Natural killer cell (primary cell): ENCODE measurements around the gene GRM5. TPM values are rescaled to one million over a fixed set of nuclear protein-coding genes. Genes with fewer than 3 reads are reported as not detected.

Experiments
- ATAC-seq, 3 donors: fragments of 150-1000 bp in 2 of 3; fragments of 200-7000 bp in 1 of 3; cut with Tn5 transposase; 1 replicate in 1 of 3; 2 replicates in 2 of 3; pipeline ENCODE4 v1.10.0; 2021; ENCODE audit warnings: mild to moderate bottlenecking in 2 of 3, moderate library complexity in 2 of 3
- DNase-seq, 2 donors: peaks; one replicate each; pipeline versions ENCODE4 v3.0.0 to v3.0.0-alpha.2; 2013 to 2021; ENCODE audit warnings: mixed read lengths in 1 of 2
- H3K27ac ChIP-seq: one replicate; pipeline ENCODE4 v1.5.1; 2013; ENCODE audit warnings: mild to moderate bottlenecking, low read length
- H3K27me3 ChIP-seq: one replicate; pipeline ENCODE4 v1.6.1; 2013; ENCODE audit warnings: low read length; ENCODE audit not compliant: control insufficient read depth, insufficient read depth
- H3K36me3 ChIP-seq: one replicate; pipeline ENCODE4 v1.6.1; 2013; ENCODE audit warnings: low read length; ENCODE audit not compliant: control insufficient read depth, insufficient read depth
- H3K4me1 ChIP-seq: one replicate; pipeline ENCODE4 v1.6.1; 2013; ENCODE audit warnings: low read length; ENCODE audit not compliant: control insufficient read depth, insufficient read depth
- H3K4me3 ChIP-seq: one replicate; pipeline ENCODE4 v1.5.1; 2013; ENCODE audit warnings: low read length
- H3K9me3 ChIP-seq: one replicate; pipeline ENCODE4 v1.6.1; 2013; ENCODE audit warnings: low read length; ENCODE audit not compliant: control insufficient read depth, insufficient read depth
- H3K27ac Mint-ChIP-seq, 2 donors: one replicate each; pipeline ENCODE4 v1.8.0; 2022; ENCODE audit warnings: mild to moderate bottlenecking in 2 of 2, mixed read lengths in 2 of 2, moderate library complexity in 1 of 2
- H3K27me3 Mint-ChIP-seq, 2 donors: one replicate each; pipeline ENCODE4 v1.8.0; 2022; ENCODE audit warnings: low read depth in 2 of 2, mixed read lengths in 2 of 2
- H3K36me3 Mint-ChIP-seq: one replicate; pipeline ENCODE4 v1.8.0; 2022; ENCODE audit warnings: mixed read lengths
- H3K4me1 Mint-ChIP-seq, 2 donors: one replicate each; pipeline ENCODE4 v1.8.0; 2022; ENCODE audit warnings: mixed read lengths in 2 of 2
- H3K4me3 Mint-ChIP-seq: one replicate; pipeline ENCODE4 v1.8.0; 2022; ENCODE audit warnings: mild to moderate bottlenecking, moderate library complexity, mixed read lengths
- H3K9me3 Mint-ChIP-seq, 2 donors: one replicate each; pipeline ENCODE4 v1.8.0; 2022; ENCODE audit warnings: mixed read lengths in 2 of 2
- CTCF ChIP-seq: fragments of 200-600 bp; IDR thresholded peaks from one replicate; pipeline ENCODE4 v1.8.0; 2022; ENCODE audit warnings: antibody characterized with exemption
- WGBS: methylation state at CpG from one replicate; pipeline ENCODE4 v1.1.7; 2013; ENCODE audit warnings: missing lambda C conversion rate; ENCODE audit not compliant: insufficient coverage; 5-methylcytosine and 5-hydroxymethylcytosine counted together
- intact Hi-C: fragments of 100-400 bp; cut with micrococcal nuclease; formaldehyde crosslinking; loops from one replicate; pipeline ENCODE4 v1.14.2; 2022
- total RNA-seq, 4 donors: library from RNA; stranded (reverse); fragments of 120-200 nt in 1 of 4; gene quantifications; one replicate each; pipeline versions ENCODE4 v1.2.3 to v1.2.4, GENCODE V29; 2013 to 2022

GRM5 gene
- total RNA-seq, 3 donors from 2014 or later (not counting 1 experiment from before 2014, with no cell fraction given), result not detected

DNA sequence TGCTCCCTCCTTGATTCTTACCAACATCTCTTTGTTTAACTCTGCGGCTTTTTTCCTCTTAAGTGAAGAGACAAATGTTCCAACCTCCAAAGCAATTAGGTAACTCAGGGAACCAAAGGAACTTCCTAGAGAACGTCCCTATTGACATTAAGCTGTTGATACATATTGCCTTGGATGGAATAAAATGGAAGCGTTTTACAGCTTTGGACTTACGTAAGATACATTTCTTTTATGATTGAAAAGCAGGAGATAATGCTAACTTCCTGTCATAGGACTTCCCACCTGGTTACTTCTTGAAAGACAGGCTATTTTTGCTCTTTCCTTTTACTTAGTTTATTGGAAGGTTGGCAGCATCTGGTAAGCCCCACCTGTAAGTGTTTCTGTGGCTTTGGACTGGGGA is 482.5 kb downstream of the GRM5 start:
- ATAC-seq, result no peak
- no peaks in the 10 kb centered on the region for H3K36me3 Mint-ChIP-seq
- 98% methylated on average over 3 of the region's 4 CpGs for WGBS
- no peaks in the 10 kb centered on the region for H3K27me3 ChIP-seq
- H3K9me3 Mint-ChIP-seq, result no peaks in the 10 kb centered on the region
- no peaks in the 10 kb centered on the region for H3K36me3 ChIP-seq
- no peak overlapping the region for H3K4me3 ChIP-seq
- no peak overlapping the region for H3K27ac Mint-ChIP-seq
- no peak for DNase-seq
- intact Hi-C loops, result no loop called here
- TF ChIP-seq CTCF, result no peak
- H3K4me1 Mint-ChIP-seq, result no peaks in the 10 kb centered on the region
- H3K27ac ChIP-seq, result no peak overlapping the region
- H3K9me3 ChIP-seq, result no peaks in the 10 kb centered on the region
- no peaks in the 10 kb centered on the region for H3K4me1 ChIP-seq
- no peak overlapping the region for H3K4me3 Mint-ChIP-seq
- peaks cover 15 to 22% of the 10 kb centered on the region in 2 donors for H3K27me3 Mint-ChIP-seq

- DNase-seq (no peak), ATAC-seq (no peak)
- intact Hi-C loops, result no loop called here
- Mint-ChIP-seq H3K36me3 (no peaks in the 10 kb centered on the region), H3K4me1 (no peaks in the 10 kb centered on the region), H3K4me3 (no peak overlapping the region), H3K27ac (no peak overlapping the region), H3K9me3 (no peaks in the 10 kb centered on the region), H3K27me3 (peaks cover 11 to 36% of the 10 kb centered on the region in 2 donors)
- no peak for TF ChIP-seq CTCF
- no peaks in the 10 kb centered on the region for H3K9me3 ChIP-seq
- no peak overlapping the region for H3K27ac ChIP-seq
- 78% methylated on average over 1 of the region's 1 CpG for WGBS
- H3K4me3 ChIP-seq, result no peak overlapping the region
- H3K27me3 ChIP-seq, result no peaks in the 10 kb centered on the region
- no peaks in the 10 kb centered on the region for H3K4me1 ChIP-seq
- H3K36me3 ChIP-seq, result no peaks in the 10 kb centered on the region
These were observed 486.3 kb downstream of the GRM5 start for GRCh38 chr11:88579466-88579865.

- no peaks in the 10 kb centered on the region for H3K4me1 Mint-ChIP-seq
- no peak overlapping the region for H3K4me3 ChIP-seq
- DNase-seq, result no peak
- no peak overlapping the region for H3K27ac Mint-ChIP-seq
- no peak overlapping the region for H3K4me3 Mint-ChIP-seq
- ATAC-seq, result no peak
- no peaks in the 10 kb centered on the region for H3K27me3 ChIP-seq
- H3K9me3 ChIP-seq, result no peaks in the 10 kb centered on the region
- TF ChIP-seq CTCF, result no peak
- intact Hi-C loops, result no loop called here
- H3K27me3 Mint-ChIP-seq, result peaks cover 16 to 34% of the 10 kb centered on the region in 2 donors
- no peaks in the 10 kb centered on the region for H3K9me3 Mint-ChIP-seq
- H3K36me3 Mint-ChIP-seq, result no peaks in the 10 kb centered on the region
- H3K27ac ChIP-seq, result no peak overlapping the region
- 83% methylated on average over 2 of the region's 2 CpGs for WGBS
- H3K4me1 ChIP-seq, result no peaks in the 10 kb centered on the region
- H3K36me3 ChIP-seq, result no peaks in the 10 kb centered on the region
These were observed 489.0 kb downstream of the GRM5 start for GRCh38 chr11:88576741-88577140.

DNA sequence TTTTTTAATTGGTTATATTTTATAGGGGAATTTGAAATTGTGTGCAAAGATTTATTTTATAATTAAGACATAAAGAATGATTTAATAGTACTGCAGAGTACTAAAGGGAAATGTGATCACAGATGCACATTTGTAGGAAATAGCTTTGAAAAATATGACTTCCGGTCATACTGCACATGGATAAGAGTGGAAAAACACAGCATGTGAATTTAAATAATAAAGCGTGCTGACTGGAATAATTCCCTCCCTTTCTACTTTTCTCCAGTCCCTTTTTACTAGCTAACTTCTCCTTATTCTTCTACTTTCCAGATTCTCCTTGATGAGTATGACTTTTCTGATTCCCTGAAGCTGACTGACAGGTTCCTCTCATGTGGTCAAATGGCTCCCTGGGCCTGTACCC is 489.9 kb downstream of the GRM5 start:
- no peaks in the 10 kb centered on the region for H3K4me1 Mint-ChIP-seq
- no peaks in the 10 kb centered on the region for H3K36me3 Mint-ChIP-seq
- 88% methylated on average over 2 of the region's 2 CpGs for WGBS

More for the DNA sequence above, 489.9 kb downstream of the GRM5 start:
- TF ChIP-seq CTCF, result no peak
- H3K9me3 ChIP-seq, result no peaks in the 10 kb centered on the region
- no peaks in the 10 kb centered on the region for H3K36me3 ChIP-seq
- no peak overlapping the region for H3K27ac ChIP-seq
- ATAC-seq (no peak), DNase-seq (no peak)
- no peak overlapping the region for H3K4me3 ChIP-seq
- H3K4me3 Mint-ChIP-seq, result no peak overlapping the region
- H3K4me1 ChIP-seq, result no peaks in the 10 kb centered on the region
- no peak overlapping the region for H3K27ac Mint-ChIP-seq
- peaks cover 16 to 38% of the 10 kb centered on the region in 2 donors for H3K27me3 Mint-ChIP-seq
- H3K9me3 Mint-ChIP-seq, result no peaks in the 10 kb centered on the region
- no peaks in the 10 kb centered on the region for H3K27me3 ChIP-seq
- intact Hi-C loops, result no loop called here
